ENCODE results near the gene OR6J1. TPM values are rescaled to one million over a fixed set of nuclear protein-coding genes. Genes with fewer than 3 reads are reported as not detected.
A peak's percentile ranks its signal among the peaks of the same experiment; 100 is the strongest.

OR6J1 gene
- total and polyA plus RNA-seq, 9 of the 15 experiments (the other 6 are each of a cell fraction or from before 2014, with no cell fraction given), result not detected

DNA sequence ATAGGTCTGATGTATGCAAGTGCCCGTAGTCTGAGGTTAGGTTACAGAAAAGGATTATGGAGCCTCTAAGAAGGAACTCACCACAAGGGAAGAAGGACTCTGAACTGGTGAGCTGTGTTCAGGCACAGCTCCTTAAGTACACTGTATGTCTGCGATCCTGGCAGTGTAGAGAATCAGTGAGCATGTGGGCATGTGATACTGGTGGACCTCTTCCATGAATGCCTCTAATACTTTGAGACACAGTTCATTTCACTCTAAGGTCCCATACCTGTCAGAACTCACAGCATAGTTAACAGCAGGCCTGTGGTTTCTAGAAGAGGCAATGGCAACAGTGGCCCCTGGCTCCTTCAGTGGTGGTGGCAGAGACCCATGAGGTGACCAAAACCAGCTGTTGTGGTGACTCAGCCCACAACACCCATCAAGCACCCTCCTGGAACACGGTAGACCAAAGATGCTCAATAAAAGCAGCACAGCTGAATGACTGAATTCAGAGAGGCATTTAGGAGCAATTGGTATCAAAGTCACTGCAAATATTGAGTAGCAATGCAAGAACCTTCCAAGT lies 6.9 kb upstream of the OR6J1 start (continued):
- TF ChIP-seq, protein P1, sequence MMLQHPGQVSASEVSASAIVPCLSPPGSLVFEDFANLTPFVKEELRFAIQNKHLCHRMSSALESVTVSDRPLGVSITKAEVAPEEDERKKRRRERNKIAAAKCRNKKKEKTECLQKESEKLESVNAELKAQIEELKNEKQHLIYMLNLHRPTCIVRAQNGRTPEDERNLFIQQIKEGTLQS (IDR thresholded peaks at IDR 0.05), result no peak
- TF ChIP-seq, protein P1 (CRISPR knock-in tag; conservative IDR thresholded peaks at IDR 0.05), result no peak
- peak; percentile 38; the same call in 1 of the 2 replicates for TF ChIP-seq JUND (IDR thresholded peaks at IDR 0.05; ENCODE audit: borderline replicate concordance, low read depth, low read length)
- no peak for TF ChIP-seq JUND (tag; IDR thresholded peaks at IDR 0.05; ENCODE audit: borderline replicate concordance, low read depth, low read length)
- TF ChIP-seq, protein P2, sequence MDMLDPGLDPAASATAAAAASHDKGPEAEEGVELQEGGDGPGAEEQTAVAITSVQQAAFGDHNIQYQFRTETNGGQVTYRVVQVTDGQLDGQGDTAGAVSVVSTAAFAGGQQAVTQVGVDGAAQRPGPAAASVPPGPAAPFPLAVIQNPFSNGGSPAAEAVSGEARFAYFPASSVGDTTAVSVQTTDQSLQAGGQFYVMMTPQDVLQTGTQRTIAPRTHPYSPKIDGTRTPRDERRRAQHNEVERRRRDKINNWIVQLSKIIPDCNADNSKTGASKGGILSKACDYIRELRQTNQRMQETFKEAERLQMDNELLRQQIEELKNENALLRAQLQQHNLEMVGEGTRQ (CRISPR knock-in tag; IDR thresholded peaks at IDR 0.05), result no peak
- no peak for TF ChIP-seq PTRF (tag; IDR thresholded peaks at IDR 0.05)
- TF ChIP-seq CBFA2T3 (IDR thresholded peaks at IDR 0.05), result no peak
- no peak for TF ChIP-seq RAD51 (IDR thresholded peaks at IDR 0.05; ENCODE audit: borderline replicate concordance, low read depth)
- no peak for TF ChIP-seq NR1H2 (CRISPR knock-in tag; IDR thresholded peaks at IDR 0.05)
- no peak for TF ChIP-seq ESRRB (CRISPR knock-in tag; IDR thresholded peaks at IDR 0.05; ENCODE audit: borderline replicate concordance)
- no peak for TF ChIP-seq NELFE (IDR thresholded peaks at IDR 0.05; ENCODE audit: insufficient read depth, insufficient read length)
- TF ChIP-seq CCNT2 (IDR thresholded peaks at IDR 0.05; ENCODE audit: borderline replicate concordance, extremely low read depth, insufficient read length, low read depth, low read length), result peak; percentile 16
- TF ChIP-seq SMC3 (conservative IDR thresholded peaks at IDR 0.05; ENCODE audit: insufficient read depth, low read depth, low read length), result no peak
- no peak for TF ChIP-seq EZH2 (IDR thresholded peaks at IDR 0.05; ENCODE audit: borderline replicate concordance, low read depth, low read length)
- TF ChIP-seq NONO (IDR thresholded peaks at IDR 0.05; ENCODE audit: low read depth in 2 of 2, low read length in 1 of 2), result peak in 1 of 2 experiments; percentile 74; a peak in 2 of 4 replicates
- peak in 1 of 2 experiments; percentile 89; a peak in 2 of 4 replicates for TF ChIP-seq KDM4B (IDR thresholded peaks at IDR 0.05; ENCODE audit: borderline replicate concordance in 2 of 2, low read depth in 1 of 2)
